Skeletal muscle tissue (tissue), 4 donors: ENCODE data around the gene MIDN. TPM values are rescaled to one million over a fixed set of nuclear protein-coding genes. Genes with fewer than 3 reads are reported as not detected.
"Not testable (repeated sequence)": the region's sequence is repeated elsewhere in the genome, so short reads cannot be mapped to it uniquely, and the experiment has no call there.

Experiments used
- H3K27ac ChIP-seq: one replicate; pipeline ENCODE4 v1.7.0; 2013; ENCODE audit warnings: mild to moderate bottlenecking, low read depth, low read length, inconsistent platforms
- H3K27me3 ChIP-seq, 3 donors: one replicate each; pipeline ENCODE4 v1.7.0; 2013; ENCODE audit warnings: low read length in 3 of 3; ENCODE audit not compliant: control insufficient read depth in 3 of 3, insufficient read depth in 3 of 3
- H3K36me3 ChIP-seq, 3 donors: one replicate each; pipeline ENCODE4 v1.7.0; 2013; ENCODE audit warnings: low read length in 3 of 3; ENCODE audit not compliant: control insufficient read depth in 3 of 3, insufficient read depth in 3 of 3
- H3K4me1 ChIP-seq, 3 donors: one replicate each; pipeline ENCODE4 v1.7.0; 2013; ENCODE audit warnings: low read length in 3 of 3, mild to moderate bottlenecking in 3 of 3; ENCODE audit not compliant: control insufficient read depth in 3 of 3, insufficient read depth in 3 of 3
- H3K4me3 ChIP-seq, 3 donors: one replicate each; pipeline ENCODE4 v1.7.0; 2013; ENCODE audit warnings: low read length in 3 of 3
- H3K9ac ChIP-seq, 3 donors: one replicate each; pipeline ENCODE4 v1.7.0; 2013; ENCODE audit warnings: low read length in 3 of 3, mild to moderate bottlenecking in 3 of 3, moderate library complexity in 2 of 3, low read depth in 1 of 3
- H3K9me3 ChIP-seq, 3 donors: one replicate each; pipeline ENCODE4 v1.7.0; 2013; ENCODE audit warnings: low read length in 3 of 3; ENCODE audit not compliant: control insufficient read depth in 3 of 3
- total RNA-seq: library from RNA; depleted of rRNA; stranded (reverse); fragments of >200 nt; gene quantifications from one replicate; pipeline ENCODE4 v1.2.3, GENCODE V29; 2014
- donor health status: Osteomylitis.

Gene MIDN
- total RNA-seq, 1 donor from 2014 or later = 5.2 TPM

GRCh38 chr19:1304197-1304924 lies 56.0 kb downstream of the MIDN start:
- Histone ChIP-seq H3K4me1 (no peaks in the 10 kb centered on the region), H3K27ac (no peak overlapping the region), H3K9ac (no peak overlapping the region), H3K4me3 (no peak overlapping the region), H3K9me3 (no peaks in the 10 kb centered on the region), H3K27me3 (peaks cover 2 to 10% (median 7%) of the 10 kb centered on the region in 3 donors), H3K36me3 (no peaks in the 10 kb centered on the region)

GRCh38 chr19:1305354-1305753 lies 57.0 kb downstream of the MIDN start:
- H3K4me1 ChIP-seq, H3K9me3 ChIP-seq, H3K4me3 ChIP-seq, H3K27ac ChIP-seq, H3K9ac ChIP-seq, H3K36me3 ChIP-seq: not testable (repeated sequence)
- peaks cover 2 to 17% (median 16%) of the 10 kb centered on the region in 3 donors for H3K27me3 ChIP-seq

- no peak overlapping the region for H3K9ac ChIP-seq
- H3K36me3 ChIP-seq = no peaks in the 10 kb centered on the region
- no peak overlapping the region for H3K27ac ChIP-seq
- peaks cover 2 to 28% (median 20%) of the 10 kb centered on the region in 3 donors for H3K27me3 ChIP-seq
- no peaks in the 10 kb centered on the region for H3K9me3 ChIP-seq
- H3K4me3 ChIP-seq = no peak overlapping the region
- H3K4me1 ChIP-seq = no peaks in the 10 kb centered on the region
Measured at GRCh38 chr19:1307320-1307719, 58.9 kb downstream of the MIDN start.

GRCh38 chr19:1307755-1308303 lies 59.4 kb downstream of the MIDN start:
- H3K27ac ChIP-seq = no peak overlapping the region
- H3K4me1 ChIP-seq = no peaks in the 10 kb centered on the region
- no peaks in the 10 kb centered on the region for H3K36me3 ChIP-seq
- no peak overlapping the region for H3K9ac ChIP-seq
- H3K9me3 ChIP-seq = no peaks in the 10 kb centered on the region
- peaks cover 2 to 28% (median 18%) of the 10 kb centered on the region in 3 donors for H3K27me3 ChIP-seq
- no peak overlapping the region for H3K4me3 ChIP-seq

- H3K4me3 ChIP-seq = no peak overlapping the region
- H3K9me3 ChIP-seq = no peaks in the 10 kb centered on the region
- H3K27ac ChIP-seq = no peak overlapping the region
- no peaks in the 10 kb centered on the region for H3K36me3 ChIP-seq
- H3K27me3 ChIP-seq = peaks cover 7 to 37% (median 27%) of the 10 kb centered on the region in 3 donors
- no peak overlapping the region for H3K9ac ChIP-seq
- no peaks in the 10 kb centered on the region for H3K4me1 ChIP-seq
Measured at GRCh38 chr19:1308718-1309117, 60.3 kb downstream of the MIDN start.

Other genes starting within 250 kb of the MIDN start
- gene GRIN3B, start 248.2 kb upstream of the MIDN start, total RNA-seq = not detected
- gene TMEM259, start 227.5 kb upstream of the MIDN start, total RNA-seq = 25.6 TPM
- not detected for gene RNU6-2, start 227.1 kb upstream of the MIDN start, total RNA-seq
- 40.2 TPM for gene CNN2, start 222.0 kb upstream of the MIDN start, total RNA-seq
- gene ABCA7, start 208.5 kb upstream of the MIDN start, total RNA-seq = 6.8 TPM
- gene ARHGAP45, start 181.4 kb upstream of the MIDN start, total RNA-seq = 8.9 TPM
- gene POLR2E, start 153.2 kb upstream of the MIDN start, total RNA-seq = 39.1 TPM
- gene GPX4, start 144.6 kb upstream of the MIDN start, total RNA-seq = 139 TPM
- gene SBNO2, start 74.3 kb upstream of the MIDN start, total RNA-seq = 10.4 TPM
- gene STK11, start 42.8 kb upstream of the MIDN start, total RNA-seq = 51.7 TPM
- gene CBARP, start 10.6 kb upstream of the MIDN start, total RNA-seq = not detected
- 24.5 TPM for gene ATP5F1D, start 6.8 kb upstream of the MIDN start, total RNA-seq
- 413 TPM for gene CIRBP, start 20.7 kb downstream of the MIDN start, total RNA-seq
- gene FAM174C, start 26.9 kb downstream of the MIDN start, total RNA-seq = 9.4 TPM
- gene EFNA2, start 37.3 kb downstream of the MIDN start, total RNA-seq = 1.0 TPM
- gene NDUFS7, start 135.3 kb downstream of the MIDN start, total RNA-seq = 43.3 TPM
- 101 TPM for gene GAMT, start 153.0 kb downstream of the MIDN start, total RNA-seq
- 27.1 TPM for gene DAZAP1, start 159.0 kb downstream of the MIDN start, total RNA-seq
- 354 TPM for gene RPS15, start 189.8 kb downstream of the MIDN start, total RNA-seq
- gene APC2, start 201.5 kb downstream of the MIDN start, total RNA-seq = 1.0 TPM
- gene C19orf25, start 230.6 kb downstream of the MIDN start, total RNA-seq = 11.5 TPM
- 0.52 TPM for gene PCSK4, start 241.8 kb downstream of the MIDN start, total RNA-seq
- 2.1 TPM for gene REEP6, start 242.6 kb downstream of the MIDN start, total RNA-seq